Loucy (cell line): ENCODE measurements around the gene VPREB1.
A peak's percentile ranks its signal among the peaks of the same experiment; 100 is the strongest.

ENCODE experiments used
- H2AFZ ChIP-seq: fragments of 200-600 bp; sonication (generic); 2 replicates; pipeline ENCODE4 v1.6.0; 2016; ENCODE audit warnings: antibody characterized with exemption, mild to moderate bottlenecking, low read length, moderate library complexity
- H3F3A ChIP-seq: fragments of 200-600 bp; 2 replicates; pipeline ENCODE4 v1.6.0; 2016; ENCODE audit warnings: antibody characterized with exemption, low read depth, mild to moderate bottlenecking
- H3K27me3 ChIP-seq: fragments of 200-600 bp; sonication (generic); 2 replicates; pipeline ENCODE4 v1.6.1; 2014; ENCODE audit warnings: low read length, mild to moderate bottlenecking; ENCODE audit not compliant: insufficient read depth, poor library complexity, severe bottlenecking
- H3K36me3 ChIP-seq: fragments of 200-600 bp; sonication (generic); 2 replicates; pipeline ENCODE4 v1.6.1; 2016; ENCODE audit warnings: low read length; ENCODE audit not compliant: insufficient read depth
- H3K4me1 ChIP-seq: fragments of 200-600 bp; sonication (generic); 2 replicates; pipeline ENCODE4 v1.5.1; 2014; ENCODE audit warnings: low read length, mild to moderate bottlenecking; ENCODE audit not compliant: insufficient read depth, poor library complexity, severe bottlenecking
- H3K4me2 ChIP-seq: fragments of 200-600 bp; sonication (generic); 2 replicates; pipeline ENCODE4 v1.6.0; 2014; ENCODE audit warnings: antibody characterized with exemption, low read length, low read depth, mild to moderate bottlenecking; ENCODE audit not compliant: poor library complexity, severe bottlenecking
- H3K4me3 ChIP-seq: fragments of 200-600 bp; sonication (generic); 2 replicates; pipeline ENCODE4 v1.5.1; 2014; ENCODE audit warnings: low read length, mild to moderate bottlenecking, mixed read lengths; ENCODE audit not compliant: poor library complexity, severe bottlenecking
- H3K79me2 ChIP-seq: fragments of 200-600 bp; sonication (generic); 2 replicates; pipeline ENCODE4 v1.6.1; 2014; ENCODE audit warnings: low read length; ENCODE audit not compliant: insufficient read depth
- H3K9ac ChIP-seq: fragments of 200-600 bp; sonication (generic); 2 replicates; pipeline ENCODE4 v1.6.0; 2014; ENCODE audit warnings: mild to moderate bottlenecking, low read depth, low read length, moderate library complexity; ENCODE audit not compliant: poor library complexity, severe bottlenecking
- H3K9me2 ChIP-seq: fragments of 200-600 bp; sonication (generic); replicated peaks from 2 replicates; pipeline ENCODE4 v1.6.1; 2016; ENCODE audit warnings: low read depth, low read length, mixed read lengths
- H3K9me3 ChIP-seq: fragments of 200-600 bp; sonication (generic); 2 replicates; pipeline ENCODE4 v1.6.1; 2014; ENCODE audit warnings: mild to moderate bottlenecking, antibody characterized with exemption, low read length, low read depth; ENCODE audit not compliant: insufficient read depth
- H4K20me1 ChIP-seq: fragments of 200-600 bp; sonication (generic); 2 replicates; pipeline ENCODE4 v1.6.0; 2014; ENCODE audit warnings: antibody characterized with exemption, low read length, mild to moderate bottlenecking; ENCODE audit not compliant: insufficient read depth, poor library complexity, severe bottlenecking
- CTCF ChIP-seq: fragments of 200-600 bp; sonication (generic); conservative IDR thresholded peaks from 2 replicates; pipeline ENCODE4 v1.5.1; 2014; ENCODE audit warnings: mild to moderate bottlenecking, antibody characterized with exemption, low read length
- EZH2phosphoT487 ChIP-seq: fragments of 200-600 bp; IDR thresholded peaks from 2 replicates; pipeline ENCODE4 v1.6.1; 2018; ENCODE audit warnings: antibody characterized with exemption, mild to moderate bottlenecking, moderate library complexity, borderline replicate concordance

Gene VPREB1

GRCh38 chr22:22198751-22199150, 45.8 kb upstream of the VPREB1 start:
- Histone ChIP-seq H3K36me3 (no peaks in the 10 kb centered on the region), H3K9ac (no peak overlapping the region), H3K4me2 (no peak overlapping the region), H3K4me3 (no peak overlapping the region), H4K20me1 (no peaks in the 10 kb centered on the region), H3K9me2 (no peaks in the 10 kb centered on the region), H2AFZ (no peak overlapping the region), H3K4me1 (peaks cover 16% of the 10 kb centered on the region), H3K79me2 (no peaks in the 10 kb centered on the region), H3F3A (no peaks in the 10 kb centered on the region), H3K27me3 (no peaks in the 10 kb centered on the region), H3K9me3 (no peaks in the 10 kb centered on the region)
- TF ChIP-seq EZH2phosphoT487 (no peak), CTCF (no peak)

- Histone ChIP-seq H3K36me3 (no peaks in the 10 kb centered on the region), H4K20me1 (no peaks in the 10 kb centered on the region), H3K4me1 (peaks cover 16% of the 10 kb centered on the region), H3K9me2 (no peaks in the 10 kb centered on the region), H2AFZ (no peak overlapping the region), H3K79me2 (no peaks in the 10 kb centered on the region), H3K4me3 (no peak overlapping the region), H3K4me2 (no peak overlapping the region), H3K27me3 (no peaks in the 10 kb centered on the region), H3F3A (no peaks in the 10 kb centered on the region), H3K9ac (no peak overlapping the region), H3K9me3 (no peaks in the 10 kb centered on the region)
- no peak for TF ChIP-seq CTCF
These were observed 45.0 kb upstream of the VPREB1 start for GRCh38 chr22:22199634-22200033.

- no peak overlapping the region for H3K4me3 ChIP-seq
- no peaks in the 10 kb centered on the region for H3F3A ChIP-seq
- no peak for TF ChIP-seq CTCF
- TF ChIP-seq EZH2phosphoT487 = no peak
- H3K9me2 ChIP-seq = no peaks in the 10 kb centered on the region
- H4K20me1 ChIP-seq = no peaks in the 10 kb centered on the region
- H3K9ac ChIP-seq = peak overlapping the region; percentile 52
- no peaks in the 10 kb centered on the region for H3K27me3 ChIP-seq
- peaks cover 14% of the 10 kb centered on the region for H3K4me1 ChIP-seq
- H3K79me2 ChIP-seq = no peaks in the 10 kb centered on the region
- H2AFZ ChIP-seq = peak overlapping the region; percentile 92
- no peak overlapping the region for H3K4me2 ChIP-seq
- H3K36me3 ChIP-seq = no peaks in the 10 kb centered on the region
- no peaks in the 10 kb centered on the region for H3K9me3 ChIP-seq
These were observed 43.9 kb upstream of the VPREB1 start for GRCh38 chr22:22200569-22201184.
